GM12873 (cell line): ENCODE results near the gene KISS1R.

Experiments used
- TF ChIP-seq, protein P1 (sequence below): IDR thresholded peaks from 2 replicates; pipeline ENCODE4 v1.5.1; 2012; ENCODE audit warnings: low read depth, mild to moderate bottlenecking, moderate library complexity, low read length, control low read depth; ENCODE audit not compliant: insufficient read depth; ENCODE audit errors: missing control alignments

KISS1R gene

GRCh38 chr19:871446-872265 lies 45.5 kb upstream of the KISS1R start:
- TF ChIP-seq, protein P1, sequence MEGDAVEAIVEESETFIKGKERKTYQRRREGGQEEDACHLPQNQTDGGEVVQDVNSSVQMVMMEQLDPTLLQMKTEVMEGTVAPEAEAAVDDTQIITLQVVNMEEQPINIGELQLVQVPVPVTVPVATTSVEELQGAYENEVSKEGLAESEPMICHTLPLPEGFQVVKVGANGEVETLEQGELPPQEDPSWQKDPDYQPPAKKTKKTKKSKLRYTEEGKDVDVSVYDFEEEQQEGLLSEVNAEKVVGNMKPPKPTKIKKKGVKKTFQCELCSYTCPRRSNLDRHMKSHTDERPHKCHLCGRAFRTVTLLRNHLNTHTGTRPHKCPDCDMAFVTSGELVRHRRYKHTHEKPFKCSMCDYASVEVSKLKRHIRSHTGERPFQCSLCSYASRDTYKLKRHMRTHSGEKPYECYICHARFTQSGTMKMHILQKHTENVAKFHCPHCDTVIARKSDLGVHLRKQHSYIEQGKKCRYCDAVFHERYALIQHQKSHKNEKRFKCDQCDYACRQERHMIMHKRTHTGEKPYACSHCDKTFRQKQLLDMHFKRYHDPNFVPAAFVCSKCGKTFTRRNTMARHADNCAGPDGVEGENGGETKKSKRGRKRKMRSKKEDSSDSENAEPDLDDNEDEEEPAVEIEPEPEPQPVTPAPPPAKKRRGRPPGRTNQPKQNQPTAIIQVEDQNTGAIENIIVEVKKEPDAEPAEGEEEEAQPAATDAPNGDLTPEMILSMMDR = no peak

GRCh38 chr19:872266-872951 lies 44.7 kb upstream of the KISS1R start:
- TF ChIP-seq, protein P1 = no peak

DNA sequence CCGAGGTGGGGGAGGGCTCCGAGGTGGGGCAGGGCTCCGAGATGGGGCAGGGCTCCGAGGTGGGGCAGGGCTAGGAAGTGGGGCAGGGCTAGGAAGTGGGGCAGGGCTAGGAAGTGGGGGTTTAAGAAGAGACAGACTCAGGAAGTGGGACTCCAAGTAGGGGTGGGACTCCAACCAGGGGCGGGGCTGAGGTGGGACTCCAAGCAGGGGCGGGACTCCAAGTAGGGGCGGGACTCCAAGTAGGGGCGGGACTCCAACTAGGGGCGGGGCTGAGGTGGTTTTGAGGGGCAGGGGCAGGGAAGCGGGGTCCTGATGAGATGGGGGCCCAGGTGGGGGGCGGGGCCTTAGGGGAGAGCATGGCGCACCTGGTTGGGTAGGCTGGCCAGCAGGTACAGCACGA lies 44.0 kb upstream of the KISS1R start:
- TF ChIP-seq, protein P1 = no peak

DNA sequence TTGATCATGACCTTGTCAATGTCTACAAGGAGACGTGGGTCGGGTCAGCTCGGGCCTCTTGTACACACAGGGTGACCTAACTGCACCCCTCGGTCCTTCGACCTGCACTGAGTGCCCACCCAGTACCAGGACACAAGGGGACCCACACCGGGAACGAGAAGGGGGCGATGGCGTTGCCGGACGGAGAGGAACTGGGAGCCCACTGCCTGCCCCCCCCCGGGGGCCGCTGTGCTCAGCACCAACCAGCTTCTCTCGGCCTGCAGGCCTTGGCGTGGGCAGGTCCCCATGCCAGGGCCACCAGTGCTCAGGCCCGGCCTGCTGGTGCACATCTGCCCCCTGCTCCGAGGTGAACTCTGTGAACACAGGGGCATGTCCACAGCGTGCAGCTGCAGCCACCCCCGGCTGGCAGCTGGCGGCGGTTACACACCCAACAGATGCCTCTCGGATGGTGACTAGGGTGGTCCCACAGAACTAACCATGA lies 43.5 kb upstream of the KISS1R start:
- TF ChIP-seq, protein P1 = no peak

DNA sequence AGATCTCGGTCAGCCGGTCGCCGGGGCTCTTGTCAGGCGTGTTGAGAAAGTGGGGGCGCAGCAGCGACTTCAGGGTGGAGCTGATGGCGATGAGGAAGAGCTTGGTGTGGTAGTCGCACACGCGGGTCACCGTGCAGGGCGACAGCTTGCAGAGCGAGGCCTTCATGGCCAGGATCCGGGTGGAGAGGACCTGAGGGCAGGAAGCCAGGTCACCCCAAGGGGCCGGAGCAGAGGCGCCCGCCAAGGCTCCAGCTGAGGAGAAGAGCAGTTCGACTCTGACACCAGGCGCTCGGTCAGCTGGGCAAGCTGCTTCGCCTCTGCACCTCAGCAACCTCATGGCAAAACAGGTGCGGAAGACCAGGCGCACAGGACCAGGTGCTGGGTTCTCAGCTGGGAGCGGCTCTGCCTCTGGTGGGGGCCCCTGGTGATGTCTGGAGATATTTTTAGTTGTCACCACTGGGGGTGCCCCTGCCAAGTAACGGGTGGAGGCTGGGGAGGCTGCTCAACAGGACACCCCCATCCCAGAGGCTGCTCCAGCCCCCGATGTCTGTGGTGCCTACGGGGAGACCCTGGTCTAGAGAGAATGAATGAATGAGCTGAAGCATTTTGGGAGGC lies 41.8 kb upstream of the KISS1R start:
- TF ChIP-seq, protein P1 = peak; percentile 7

- TF ChIP-seq, protein P1 = no peak
Observed at GRCh38 chr19:876089-876488, 41.0 kb upstream of the KISS1R start.

DNA sequence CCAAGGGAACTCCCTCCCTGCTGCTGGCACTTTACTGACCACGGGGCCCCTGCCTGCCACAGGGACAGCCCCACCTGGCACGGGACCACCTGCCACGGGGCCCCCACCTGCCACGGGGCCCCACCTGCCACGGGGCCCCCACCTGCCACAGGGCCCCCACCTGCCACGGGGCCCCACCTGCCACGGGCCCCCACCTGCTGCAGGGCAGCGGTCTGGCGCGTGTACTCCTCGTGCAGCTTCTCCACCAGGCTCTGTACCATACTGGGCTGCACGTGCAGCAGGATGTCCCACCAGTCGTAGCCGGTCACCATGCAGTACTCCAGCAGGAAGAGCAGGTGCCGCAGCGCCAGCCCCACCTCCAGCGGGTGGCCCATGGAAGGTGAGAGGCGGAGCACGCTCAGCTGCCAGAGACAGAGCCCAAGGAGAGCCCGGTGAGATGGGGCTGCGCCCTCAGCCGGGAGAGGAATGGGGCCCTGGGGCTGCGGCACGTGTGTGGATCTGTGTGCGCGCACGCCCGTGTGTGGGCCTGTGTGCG lies 40.3 kb upstream of the KISS1R start:
- TF ChIP-seq, protein P1 = no peak
